Right lobe of liver (tissue), 6 donors: ENCODE data around the gene SLAMF8. TPM values are rescaled to one million over a fixed set of nuclear protein-coding genes. Genes with fewer than 3 reads are reported as not detected.

Experiments
- ATAC-seq, 4 donors: fragments of 200-7000 bp; cut with Tn5 transposase; one replicate each; pipeline ENCODE4 v1.9.1; 2020; ENCODE audit warnings: mild to moderate bottlenecking in 4 of 4, moderate library complexity in 4 of 4
- DNase-seq, 3 donors: peaks; one replicate each; pipeline ENCODE4 v3.0.0-alpha.2; 2020
- H3K27ac ChIP-seq, 3 donors: fragments of 200-600 bp; one replicate each; pipeline ENCODE4 v1.8.0; 2022
- H3K27me3 ChIP-seq, 2 donors: fragments of 200-600 bp; one replicate each; pipeline ENCODE4 v1.8.0; 2022
- H3K36me3 ChIP-seq, 4 donors: fragments of 200-600 bp; sonication (generic) in 1 of 4; one replicate each; pipeline versions ENCODE4 v1.5.1 to v1.8.0; 2017 to 2022; ENCODE audit warnings: control low read depth in 1 of 4
- H3K4me1 ChIP-seq, 4 donors: fragments of 200-600 bp; sonication (generic) in 1 of 4; one replicate each; pipeline versions ENCODE4 v1.5.1 to v1.8.0; 2017 to 2022; ENCODE audit warnings: control low read depth in 1 of 4
- H3K4me3 ChIP-seq, 3 donors: fragments of 200-600 bp; one replicate each; pipeline ENCODE4 v1.8.0; 2022
- H3K9me3 ChIP-seq, 4 donors: fragments of 200-600 bp; sonication (generic) in 1 of 4; one replicate each; pipeline versions ENCODE4 v1.5.1 to v1.8.0; 2017 to 2022; ENCODE audit warnings: control low read depth in 1 of 4
- POLR2A ChIP-seq: fragments of 450-650 bp; IDR thresholded peaks from one replicate; pipeline ENCODE4 v1.6.1; 2017; ENCODE audit warnings: antibody characterized with exemption, mild to moderate bottlenecking
- WGBS: methylation state at CpG from one replicate; pipeline ENCODE4 v1.1.6; 2018; ENCODE audit warnings: low coverage, low lambda C conversion rate; ENCODE audit not compliant: insufficient coverage; ENCODE audit errors: missing lambda C conversion rate; 5-methylcytosine and 5-hydroxymethylcytosine counted together
- intact Hi-C, 2 donors: fragments of 100-400 bp; cut with DNase I; formaldehyde crosslinking; loops; one replicate each; pipeline versions ENCODE4 v1.11.2 to v1.14.1; 2022
- total RNA-seq, 6 experiments: library from RNA; depleted of rRNA in 2 of 6; stranded (reverse); fragments of >200 nt in 2 of 6; fragmentation: NEBNext Ultra II Directional in 3 of 6; extraction: Animal tissue kit (Norgen Biotek cat#: 25700) in 3 of 6; gene quantifications; one replicate each; pipeline versions ENCODE4 v1.1.0 to v1.2.4, GENCODE V29; 2016 to 2023
- TF ChIP-seq, protein P1 (sequence below), 4 donors: fragments of 200-600 bp in 3 of 4; fragments of 450-650 bp in 1 of 4; IDR thresholded peaks; one replicate each; pipeline versions ENCODE4 v1.5.1 to v1.8.0; 2016 to 2022; ENCODE audit warnings: antibody characterized with exemption in 4 of 4, mild to moderate bottlenecking in 2 of 4
- donor health status: DM: no; HTN: yes; CAD: no.
- donor health status: DM: no; HTN: no; CAD: no.
- donor health status: DM: no; HTN: no; CAD: no.
- donor health status: DM: no; HTN: yes; CAD: no.
- donor health status: DM: no; HTN: yes; CAD: no.

The SLAMF8 gene
- total RNA-seq, 6 experiments from 2014 or later = 0.33 to 5.7 (median 2.5) TPM

DNA sequence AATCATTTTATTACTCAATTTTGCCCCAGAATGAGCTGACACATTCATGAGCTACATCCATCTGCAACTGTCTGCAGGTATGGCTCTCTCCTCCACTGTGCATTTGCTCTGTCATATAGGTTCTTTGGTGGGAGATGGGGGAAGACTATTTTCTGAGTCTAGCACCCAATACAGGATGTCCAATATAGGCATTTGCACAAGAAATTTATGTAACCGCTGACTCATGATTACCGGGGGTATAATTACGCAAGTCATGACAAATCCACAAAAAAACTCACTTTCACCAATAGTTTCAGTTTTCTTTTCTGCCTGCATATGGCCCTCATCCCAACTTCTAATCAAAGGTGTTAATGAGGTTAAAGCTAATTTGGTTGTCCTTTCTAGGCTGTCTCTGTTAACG, 53.3 kb downstream of the SLAMF8 start:
- DNase-seq = no peak
- TF ChIP-seq, protein P1, sequence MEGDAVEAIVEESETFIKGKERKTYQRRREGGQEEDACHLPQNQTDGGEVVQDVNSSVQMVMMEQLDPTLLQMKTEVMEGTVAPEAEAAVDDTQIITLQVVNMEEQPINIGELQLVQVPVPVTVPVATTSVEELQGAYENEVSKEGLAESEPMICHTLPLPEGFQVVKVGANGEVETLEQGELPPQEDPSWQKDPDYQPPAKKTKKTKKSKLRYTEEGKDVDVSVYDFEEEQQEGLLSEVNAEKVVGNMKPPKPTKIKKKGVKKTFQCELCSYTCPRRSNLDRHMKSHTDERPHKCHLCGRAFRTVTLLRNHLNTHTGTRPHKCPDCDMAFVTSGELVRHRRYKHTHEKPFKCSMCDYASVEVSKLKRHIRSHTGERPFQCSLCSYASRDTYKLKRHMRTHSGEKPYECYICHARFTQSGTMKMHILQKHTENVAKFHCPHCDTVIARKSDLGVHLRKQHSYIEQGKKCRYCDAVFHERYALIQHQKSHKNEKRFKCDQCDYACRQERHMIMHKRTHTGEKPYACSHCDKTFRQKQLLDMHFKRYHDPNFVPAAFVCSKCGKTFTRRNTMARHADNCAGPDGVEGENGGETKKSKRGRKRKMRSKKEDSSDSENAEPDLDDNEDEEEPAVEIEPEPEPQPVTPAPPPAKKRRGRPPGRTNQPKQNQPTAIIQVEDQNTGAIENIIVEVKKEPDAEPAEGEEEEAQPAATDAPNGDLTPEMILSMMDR (IDR thresholded peaks at IDR 0.05) = no peak
- TF ChIP-seq POLR2A = no peak
- no peaks in the 10 kb centered on the region for H3K27me3 ChIP-seq
- WGBS = 40% methylated on average over 4 of the region's 4 CpGs
- intact Hi-C loops = no loop called here
- H3K9me3 ChIP-seq = no peaks in the 10 kb centered on the region
- no peak overlapping the region for H3K27ac ChIP-seq
- H3K4me1 ChIP-seq = no peaks in the 10 kb centered on the region
- no peak overlapping the region for H3K4me3 ChIP-seq
- ATAC-seq = peak in 2 of 4 donors; percentile 59 to 68
- no peaks in the 10 kb centered on the region for H3K36me3 ChIP-seq

DNA sequence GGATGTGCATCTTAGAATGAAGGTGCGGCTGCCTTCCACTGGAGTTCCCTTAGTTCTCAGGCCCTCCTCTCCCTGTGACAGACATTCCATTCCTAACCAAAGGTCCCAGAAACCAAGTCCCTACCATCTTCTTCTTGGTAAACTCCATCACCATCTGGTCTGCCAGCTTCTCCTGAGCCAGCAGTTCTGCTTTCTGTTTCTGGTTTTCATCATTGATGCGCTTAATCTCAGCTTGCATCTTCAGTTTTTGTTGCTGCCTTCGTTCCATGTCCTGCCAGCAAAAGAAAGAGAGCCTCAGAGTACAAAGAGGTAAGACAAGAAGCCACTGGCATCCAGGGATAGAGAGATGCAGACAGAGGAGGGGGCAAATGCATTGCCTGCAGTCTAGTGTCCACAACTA, 53.8 kb downstream of the SLAMF8 start:
- no peaks in the 10 kb centered on the region for H3K9me3 ChIP-seq
- DNase-seq (no peak), ATAC-seq (no peak)
- H3K4me1 ChIP-seq = no peaks in the 10 kb centered on the region
- H3K36me3 ChIP-seq = no peaks in the 10 kb centered on the region
- 61% methylated on average over 2 of the region's 3 CpGs for WGBS
- no peak overlapping the region for H3K4me3 ChIP-seq
- intact Hi-C loops = no loop called here
- no peaks in the 10 kb centered on the region for H3K27me3 ChIP-seq
- no peak overlapping the region for H3K27ac ChIP-seq
- TF ChIP-seq POLR2A = no peak
- TF ChIP-seq, protein P1 (IDR thresholded peaks at IDR 0.05) = no peak

DNA sequence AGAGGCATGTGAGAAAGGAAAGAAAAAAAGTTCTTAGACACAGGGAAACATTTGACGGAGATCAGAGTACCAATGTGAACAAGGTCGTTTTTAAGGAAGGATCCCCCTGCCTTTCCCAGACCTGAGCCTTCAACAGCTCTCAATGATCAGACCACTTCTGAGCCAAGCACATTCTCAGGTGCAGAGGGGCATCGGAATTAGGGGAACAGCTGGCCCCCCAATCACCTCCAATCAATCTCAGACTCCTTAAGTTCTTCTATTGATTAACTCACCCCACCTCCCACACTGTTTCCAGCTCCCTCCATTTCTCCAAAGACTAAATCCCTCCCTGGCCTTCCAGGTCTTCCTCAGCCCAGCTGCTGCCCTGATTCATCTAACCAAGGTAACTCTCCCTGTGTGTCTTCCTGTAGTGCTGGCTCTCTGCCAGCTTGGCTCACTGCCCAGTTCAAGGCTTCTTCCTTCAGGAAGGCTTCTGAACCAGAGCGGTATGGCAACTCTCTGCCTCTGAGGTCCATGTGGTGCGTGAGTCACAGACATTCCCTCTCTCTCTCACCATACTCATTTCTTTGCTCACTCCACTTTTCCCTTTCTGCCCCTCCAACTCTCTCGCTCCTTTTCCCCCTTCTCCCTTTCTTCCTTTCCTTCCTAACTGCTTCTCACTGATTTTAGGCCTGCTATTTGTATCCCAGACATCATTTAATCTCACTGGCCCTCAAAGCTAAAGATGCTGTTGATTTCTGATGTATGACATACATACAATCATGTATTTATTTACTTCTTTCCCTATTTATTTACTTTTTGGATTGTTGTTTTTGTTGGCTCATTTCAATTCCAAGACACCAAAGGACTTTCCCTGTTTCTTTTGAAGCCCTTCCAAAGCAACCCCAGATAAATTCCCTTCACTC, 55.2 kb downstream of the SLAMF8 start:
- no peaks in the 10 kb centered on the region for H3K9me3 ChIP-seq

DNA sequence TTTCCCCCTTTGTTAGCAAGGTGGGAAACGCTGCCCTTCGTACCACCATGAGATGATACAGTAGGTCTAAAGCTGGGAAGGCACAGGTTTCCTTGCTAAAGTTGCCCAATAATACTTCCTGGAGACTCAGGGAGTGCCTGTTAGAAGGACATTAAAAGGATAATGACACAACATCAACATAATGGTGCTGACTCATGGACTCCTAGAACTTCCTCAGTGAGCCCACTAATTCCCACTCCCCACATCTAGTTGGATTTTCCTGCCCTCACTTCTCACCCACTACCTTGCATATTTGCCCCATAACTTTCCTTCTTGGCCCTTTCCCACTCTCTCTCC, 55.8 kb downstream of the SLAMF8 start:
- Histone ChIP-seq H3K4me3 (no peak overlapping the region), H3K36me3 (no peaks in the 10 kb centered on the region), H3K27ac (no peak overlapping the region), H3K9me3 (no peaks in the 10 kb centered on the region), H3K27me3 (no peaks in the 10 kb centered on the region), H3K4me1 (no peaks in the 10 kb centered on the region)
- intact Hi-C loops = no loop called here
- DNase-seq (no peak), ATAC-seq (peak in 1 of 4 donors; percentile 20)
- 74% methylated on average over 2 of the region's 2 CpGs for WGBS
- TF ChIP-seq POLR2A = no peak
- TF ChIP-seq, protein P1 (IDR thresholded peaks at IDR 0.05) = no peak

More for the DNA sequence above, 55.2 kb downstream of the SLAMF8 start:
- Histone ChIP-seq H3K36me3 (no peaks in the 10 kb centered on the region), H3K27ac (no peak overlapping the region), H3K27me3 (no peaks in the 10 kb centered on the region), H3K4me3 (no peak overlapping the region), H3K4me1 (no peaks in the 10 kb centered on the region)
- 60% methylated on average over 6 of the region's 6 CpGs for WGBS
- intact Hi-C loops = no loop called here
- ATAC-seq = peak; percentile 43 to 75 (median 54)
- DNase-seq = peak; percentile 73 to 78 (median 77)
- no peak for TF ChIP-seq POLR2A
- TF ChIP-seq, protein P1 (IDR thresholded peaks at IDR 0.05) = no peak
